Measurements from ENCODE around the gene RAD51B. TPM values are rescaled to one million over a fixed set of nuclear protein-coding genes. Genes with fewer than 3 reads are reported as not detected.

Gene RAD51B
- total and polyA plus RNA-seq, 2 of the 13 experiments (the other 11 are each of a cell fraction or from before 2014, with no cell fraction given), result 7.0 to 9.5 TPM

DNA sequence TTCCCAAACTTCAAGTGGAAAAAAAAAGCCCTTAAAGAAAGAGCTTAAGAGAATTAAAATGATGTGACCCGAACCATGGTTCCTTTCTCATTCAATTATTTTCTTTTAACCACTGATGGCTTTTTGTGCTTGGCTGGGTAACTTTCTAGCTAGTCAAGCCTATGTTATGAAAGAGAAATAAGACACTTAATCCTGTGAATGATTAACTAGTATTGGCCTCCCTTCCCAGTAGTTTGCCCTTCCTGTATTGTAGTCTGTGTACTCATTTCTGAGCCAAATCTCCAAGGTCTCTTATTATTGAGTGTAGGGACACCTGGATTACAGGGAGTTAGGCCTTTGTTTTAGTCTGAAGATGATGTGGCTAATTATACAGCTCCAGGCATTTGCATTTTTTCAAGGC is 353.0 kb downstream of the RAD51B start (continued):
- TF ChIP-seq ARID5B (CRISPR knock-in tag; IDR thresholded peaks at IDR 0.05) (peak; percentile 86), MED1 (CRISPR knock-in tag; IDR thresholded peaks at IDR 0.05) (peak; percentile 32; the same call in 1 of the 2 replicates), MIXL1 (CRISPR knock-in tag; IDR thresholded peaks at IDR 0.05) (peak; percentile 83), ZSCAN21 (CRISPR knock-in tag; IDR thresholded peaks at IDR 0.05; ENCODE audit: borderline replicate concordance) (no peak), GPN1 (CRISPR knock-in tag; IDR thresholded peaks at IDR 0.05; ENCODE audit: borderline replicate concordance) (no peak), ZNF33B (CRISPR knock-in tag; IDR thresholded peaks at IDR 0.05) (no peak), SIX4 (CRISPR knock-in tag; IDR thresholded peaks at IDR 0.05) (peak; percentile 83), ZNF556 (CRISPR knock-in tag; IDR thresholded peaks at IDR 0.05; ENCODE audit: borderline replicate concordance) (no peak), ZNF484 (CRISPR knock-in tag; IDR thresholded peaks at IDR 0.05; ENCODE audit: borderline replicate concordance, low read depth) (no peak), AGO1 (IDR thresholded peaks at IDR 0.05; ENCODE audit: low read depth, low read length, poor library complexity, severe bottlenecking) (no peak), PHF21A (CRISPR knock-in tag; IDR thresholded peaks at IDR 0.05) (peak; percentile 15; the same call in 1 of the 2 replicates), DRAP1 (CRISPR knock-in tag; IDR thresholded peaks at IDR 0.05) (peak; percentile 48; the same call in 1 of the 2 replicates), ZBTB37 (CRISPR knock-in tag; IDR thresholded peaks at IDR 0.05) (no peak), SMAD3 (CRISPR knock-in tag; IDR thresholded peaks at IDR 0.05) (no peak), FOXA3 (CRISPR knock-in tag; IDR thresholded peaks at IDR 0.05) (peak; percentile 64), CEBPG (CRISPR knock-in tag; IDR thresholded peaks at IDR 0.05) (0 out of 2 replicates have a peak, but pooled peaks have one; percentile 31), ZSCAN9 (CRISPR knock-in tag; IDR thresholded peaks at IDR 0.05; ENCODE audit: borderline replicate concordance) (no peak), ZNF12 (CRISPR knock-in tag; IDR thresholded peaks at IDR 0.05) (no peak)
- TF ChIP-seq, protein P1, sequence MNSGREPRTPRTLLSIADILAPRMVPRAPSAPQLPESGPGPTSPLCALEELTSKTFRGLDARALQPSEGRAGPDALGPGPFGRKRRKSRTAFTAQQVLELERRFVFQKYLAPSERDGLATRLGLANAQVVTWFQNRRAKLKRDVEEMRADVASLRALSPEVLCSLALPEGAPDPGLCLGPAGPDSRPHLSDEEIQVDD (CRISPR knock-in tag; IDR thresholded peaks at IDR 0.05; ENCODE audit: borderline replicate concordance), result no peak
- TF ChIP-seq, protein P2, sequence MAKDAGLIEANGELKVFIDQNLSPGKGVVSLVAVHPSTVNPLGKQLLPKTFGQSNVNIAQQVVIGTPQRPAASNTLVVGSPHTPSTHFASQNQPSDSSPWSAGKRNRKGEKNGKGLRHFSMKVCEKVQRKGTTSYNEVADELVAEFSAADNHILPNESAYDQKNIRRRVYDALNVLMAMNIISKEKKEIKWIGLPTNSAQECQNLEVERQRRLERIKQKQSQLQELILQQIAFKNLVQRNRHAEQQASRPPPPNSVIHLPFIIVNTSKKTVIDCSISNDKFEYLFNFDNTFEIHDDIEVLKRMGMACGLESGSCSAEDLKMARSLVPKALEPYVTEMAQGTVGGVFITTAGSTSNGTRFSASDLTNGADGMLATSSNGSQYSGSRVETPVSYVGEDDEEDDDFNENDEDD (CRISPR knock-in tag; IDR thresholded peaks at IDR 0.05; ENCODE audit: borderline replicate concordance), result no peak

Measured in HepG2 (cell line).